ENCODE data around the gene GALNT18. TPM values are rescaled to one million over a fixed set of nuclear protein-coding genes. Genes with fewer than 3 reads are reported as not detected.

GALNT18 gene
- polyA plus RNA-seq, 1 donor (not counting 4 experiments of a cell fraction or from before 2014, with no cell fraction given) = 27.2 TPM

GRCh38 chr11:11406652-11407051, 215.2 kb downstream of the GALNT18 start:
- Histone ChIP-seq H3K9me1 (ENCODE audit: control insufficient read depth, extremely low read depth, insufficient read depth, low read length) (no peaks in the 10 kb centered on the region), H3K9me3 (ENCODE audit: control insufficient read depth, low read depth, low read length) (no peaks in the 10 kb centered on the region), H3K79me2 (ENCODE audit: control insufficient read depth, insufficient read depth, low read length) (peaks cover 2% of the 10 kb centered on the region), H2AFZ (ENCODE audit: control insufficient read depth, low read length) (no peak overlapping the region), H3K4me2 (ENCODE audit: control insufficient read depth, extremely low read depth, insufficient read depth, low read depth, low read length) (no peak overlapping the region), H3K36me3 (ENCODE audit: control insufficient read depth in 2 of 2, extremely low read depth in 1 of 2, insufficient read depth in 2 of 2, low read length in 2 of 2) (peaks cover 0 to 7% of the 10 kb centered on the region in 2 experiments), H3K4me3 (ENCODE audit: control insufficient read depth in 2 of 3, extremely low read depth in 1 of 3, insufficient read depth in 2 of 3, low read depth in 1 of 3, low read length in 3 of 3) (no peak overlapping the region), H3K27ac (ENCODE audit: control insufficient read depth, insufficient read depth, low read length) (no peak overlapping the region), H3K9ac (ENCODE audit: control insufficient read depth, extremely low read depth, insufficient read depth, low read length) (no peak overlapping the region), H3K4me1 (ENCODE audit: control insufficient read depth, extremely low read depth, insufficient read depth, low read length) (peaks cover 19% of the 10 kb centered on the region), H4K20me1 (ENCODE audit: control insufficient read depth, extremely low read depth, insufficient read depth, low read length) (peaks cover 4% of the 10 kb centered on the region), H3K27me3 (ENCODE audit: control insufficient read depth, extremely low read depth, insufficient read depth, low read length) (no peaks in the 10 kb centered on the region)
- TF ChIP-seq CTCF (optimal IDR thresholded peaks at IDR 0.05 in 1 of 3, IDR thresholded peaks at IDR 0.05 in 1 of 3, conservative IDR thresholded peaks at IDR 0.05 in 1 of 3; ENCODE audit: extremely low read depth in 1 of 3, insufficient read depth in 2 of 3, low read length in 3 of 3) (no peak), EZH2 (IDR thresholded peaks at IDR 0.05; ENCODE audit: low read length) (no peak)
- dilution Hi-C loops (cut with MboI; ENCODE audit: extremely low pct_ligation_motif_present, low sequenced_read_pairs) = no loop called here
- FAIRE-seq (no peak), DNase-seq (ENCODE audit: low read depth, low spot score) (no peak)

- Histone ChIP-seq H3K9me1 (ENCODE audit: control insufficient read depth, extremely low read depth, insufficient read depth, low read length) (no peaks in the 10 kb centered on the region), H3K4me3 (ENCODE audit: control insufficient read depth in 2 of 3, extremely low read depth in 1 of 3, insufficient read depth in 2 of 3, low read depth in 1 of 3, low read length in 3 of 3) (no peak overlapping the region), H3K79me2 (ENCODE audit: control insufficient read depth, insufficient read depth, low read length) (peaks cover 2% of the 10 kb centered on the region), H3K4me1 (ENCODE audit: control insufficient read depth, extremely low read depth, insufficient read depth, low read length) (peaks cover 20% of the 10 kb centered on the region), H4K20me1 (ENCODE audit: control insufficient read depth, extremely low read depth, insufficient read depth, low read length) (peaks cover 4% of the 10 kb centered on the region), H3K27me3 (ENCODE audit: control insufficient read depth, extremely low read depth, insufficient read depth, low read length) (no peaks in the 10 kb centered on the region), H3K27ac (ENCODE audit: control insufficient read depth, insufficient read depth, low read length) (no peak overlapping the region), H3K4me2 (ENCODE audit: control insufficient read depth, extremely low read depth, insufficient read depth, low read depth, low read length) (no peak overlapping the region), H3K9ac (ENCODE audit: control insufficient read depth, extremely low read depth, insufficient read depth, low read length) (no peak overlapping the region), H3K36me3 (ENCODE audit: control insufficient read depth in 2 of 2, extremely low read depth in 1 of 2, insufficient read depth in 2 of 2, low read length in 2 of 2) (peaks cover 0 to 7% of the 10 kb centered on the region in 2 experiments), H3K9me3 (ENCODE audit: control insufficient read depth, low read depth, low read length) (no peaks in the 10 kb centered on the region), H2AFZ (ENCODE audit: control insufficient read depth, low read length) (no peak overlapping the region)
- no peak for TF ChIP-seq CTCF (optimal IDR thresholded peaks at IDR 0.05 in 1 of 3, IDR thresholded peaks at IDR 0.05 in 1 of 3, conservative IDR thresholded peaks at IDR 0.05 in 1 of 3; ENCODE audit: extremely low read depth in 1 of 3, insufficient read depth in 2 of 3, low read length in 3 of 3)
- TF ChIP-seq EZH2 (IDR thresholded peaks at IDR 0.05; ENCODE audit: low read length) = no peak
- dilution Hi-C loops (cut with MboI; ENCODE audit: extremely low pct_ligation_motif_present, low sequenced_read_pairs) = no loop called here
- DNase-seq (ENCODE audit: low read depth, low spot score) (no peak), FAIRE-seq (peak; percentile 34)
Measured at GRCh38 chr11:11403763-11404725, 217.8 kb downstream of the GALNT18 start.

All from keratinocyte (primary cell).